GM23338 (cell line): ENCODE data around the gene MUC5AC. TPM values are rescaled to one million over a fixed set of nuclear protein-coding genes. Genes with fewer than 3 reads are reported as not detected.

ENCODE experiments used
- ATAC-seq: fragments of 200-7000 bp; cut with Tn5 transposase; 3 replicates; pipeline ENCODE4 v1.9.1; 2020
- DNase-seq: peaks from one replicate; pipeline ENCODE4 v3.0.0-alpha.2; 2015; ENCODE audit warnings: low spot score
- H2AFZ ChIP-seq: fragments of 200-600 bp; sonication (generic); 2 replicates; pipeline ENCODE4 v1.8.0; 2016; ENCODE audit warnings: antibody characterized with exemption, mild to moderate bottlenecking, moderate library complexity
- H3F3A ChIP-seq: fragments of 200-600 bp; sonication (generic); replicated peaks from 2 replicates; pipeline ENCODE4 v1.8.0; 2017; ENCODE audit warnings: antibody characterized with exemption, mixed run types, low read depth
- H3K27ac ChIP-seq: fragments of 200-600 bp; sonication (generic); 2 replicates; pipeline ENCODE4 v1.6.1; 2016; ENCODE audit warnings: low read depth
- H3K27me3 ChIP-seq: fragments of 200-600 bp; sonication (generic); 2 replicates; pipeline ENCODE4 v1.8.0; 2016; ENCODE audit warnings: mild to moderate bottlenecking, mixed run types, moderate library complexity; ENCODE audit not compliant: insufficient read depth
- H3K36me3 ChIP-seq: fragments of 200-600 bp; sonication (generic); 2 replicates; pipeline ENCODE4 v1.8.0; 2016; ENCODE audit warnings: mild to moderate bottlenecking; ENCODE audit not compliant: insufficient read depth
- H3K4me1 ChIP-seq: fragments of 200-600 bp; sonication (generic); 2 replicates; pipeline ENCODE4 v1.8.0; 2016; ENCODE audit warnings: mild to moderate bottlenecking, moderate library complexity; ENCODE audit not compliant: insufficient read depth
- H3K4me2 ChIP-seq: fragments of 200-600 bp; sonication (generic); 2 replicates; pipeline ENCODE4 v1.7.1; 2017; ENCODE audit warnings: mixed run types
- H3K4me3 ChIP-seq: fragments of 200-600 bp; sonication (generic); 2 replicates; pipeline ENCODE4 v1.6.1; 2016; ENCODE audit warnings: mixed run types
- H3K79me2 ChIP-seq: fragments of 200-600 bp; sonication (generic); replicated peaks from 2 replicates; pipeline ENCODE4 v1.8.0; 2017; ENCODE audit warnings: mild to moderate bottlenecking; ENCODE audit not compliant: insufficient read depth
- H3K9me2 ChIP-seq: fragments of 200-600 bp; sonication (generic); 2 replicates; pipeline ENCODE4 v1.8.0; 2017; ENCODE audit not compliant: insufficient read depth
- H4K20me1 ChIP-seq: fragments of 200-600 bp; sonication (generic); replicated peaks from 2 replicates; pipeline ENCODE4 v1.8.0; 2017; ENCODE audit warnings: mild to moderate bottlenecking; ENCODE audit not compliant: insufficient read depth
- H3K27ac Mint-ChIP-seq: 2 replicates; pipeline ENCODE4 v1.8.0; 2020; ENCODE audit warnings: inconsistent platforms, mild to moderate bottlenecking, moderate library complexity, mixed read lengths
- H3K27me3 Mint-ChIP-seq: 3 replicates; pipeline ENCODE4 v1.8.0; 2022; ENCODE audit warnings: low read depth, mild to moderate bottlenecking, moderate library complexity, mixed read lengths, inconsistent platforms; ENCODE audit not compliant: insufficient read depth, poor library complexity
- H3K36me3 Mint-ChIP-seq: 3 replicates; pipeline ENCODE4 v1.8.0; 2021; ENCODE audit warnings: low read depth, mild to moderate bottlenecking, inconsistent platforms, moderate library complexity, mixed read lengths
- H3K4me1 Mint-ChIP-seq: 3 replicates; pipeline ENCODE4 v1.8.0; 2020; ENCODE audit warnings: mild to moderate bottlenecking, inconsistent platforms, mixed read lengths
- H3K4me3 Mint-ChIP-seq: 3 replicates; pipeline ENCODE4 v1.8.0; 2021; ENCODE audit warnings: moderate library complexity, mild to moderate bottlenecking, inconsistent platforms, mixed read lengths
- H3K9me3 Mint-ChIP-seq: 3 replicates; pipeline ENCODE4 v1.8.0; 2020; ENCODE audit warnings: moderate library complexity, mild to moderate bottlenecking, inconsistent platforms, mixed read lengths
- CREB1 ChIP-seq: fragments of 250-450 bp; sonication (Bioruptor Pico); IDR thresholded peaks from 2 replicates; pipeline ENCODE4 v1.5.0; 2020; ENCODE audit warnings: low read depth, mild to moderate bottlenecking, moderate library complexity
- CTCF ChIP-seq, 2 experiments: fragments of 200-600 bp in 1 of 2; sonication (generic) in 1 of 2; conservative IDR thresholded peaks; 2 replicates each; pipeline versions ENCODE4 v1.5.1 to v1.6.1; 2016 to 2017; ENCODE audit warnings: antibody characterized with exemption in 2 of 2, low read depth in 2 of 2, mild to moderate bottlenecking in 2 of 2, moderate library complexity in 1 of 2
- ETS1 ChIP-seq: IDR thresholded peaks from 2 replicates; pipeline ENCODE4 v1.6.1; 2016; ENCODE audit warnings: antibody characterized with exemption
- EZH2 ChIP-seq: fragments of 200-600 bp; sonication (generic); IDR thresholded peaks from one replicate; pipeline ENCODE4 v1.8.0; 2017; ENCODE audit warnings: antibody characterized with exemption, mild to moderate bottlenecking, low read depth; ENCODE audit not compliant: unreplicated experiment
- EZH2phosphoT487 ChIP-seq: fragments of 200-600 bp; sonication (generic); IDR thresholded peaks from one replicate; pipeline ENCODE4 v1.8.1; 2018; ENCODE audit warnings: antibody characterized with exemption; ENCODE audit not compliant: unreplicated experiment
- JUNB ChIP-seq: IDR thresholded peaks from one replicate; pipeline ENCODE4 v1.6.1; 2016; ENCODE audit warnings: antibody characterized with exemption; ENCODE audit not compliant: unreplicated experiment
- NANOG ChIP-seq: IDR thresholded peaks from 2 replicates; pipeline ENCODE4 v1.6.1; 2016; ENCODE audit warnings: antibody characterized with exemption, borderline replicate concordance
- POLR2AphosphoS5 ChIP-seq: IDR thresholded peaks from 2 replicates; pipeline ENCODE4 v1.6.1; 2016; ENCODE audit warnings: antibody characterized with exemption, low read depth
- REST ChIP-seq: IDR thresholded peaks from one replicate; pipeline ENCODE4 v1.6.1; 2018; ENCODE audit warnings: antibody characterized with exemption; ENCODE audit not compliant: unreplicated experiment
- STAT1 ChIP-seq: IDR thresholded peaks from one replicate; pipeline ENCODE4 v1.6.1; 2016; ENCODE audit warnings: antibody characterized with exemption; ENCODE audit not compliant: unreplicated experiment
- ZNF114 ChIP-seq: fragments of 250-450 bp; sonication (Bioruptor Pico); IDR thresholded peaks from 2 replicates; pipeline ENCODE4 v1.5.0; 2020; ENCODE audit warnings: mild to moderate bottlenecking, moderate library complexity
- ZNF331 ChIP-seq: fragments of 250-450 bp; sonication (Bioruptor Pico); IDR thresholded peaks from 2 replicates; pipeline ENCODE4 v1.5.0; 2020; ENCODE audit warnings: low read depth, mild to moderate bottlenecking, moderate library complexity
- ZNF462 ChIP-seq: fragments of 250-450 bp; sonication (Bioruptor Pico); IDR thresholded peaks from 2 replicates; pipeline ENCODE4 v1.5.0; 2020; ENCODE audit warnings: mild to moderate bottlenecking, moderate library complexity
- polyA plus RNA-seq: library from polyadenylated mRNA; unstranded; fragments of >200 nt; fragmentation: Nextera tagmentation; extraction: Ambion mirVana; gene quantifications from 2 replicates; pipeline ENCODE4 v1.2.1, GENCODE V29; 2016
- total RNA-seq: library from RNA; depleted of rRNA; stranded (reverse); fragments of >200 nt; shearing (Covaris generic); gene quantifications from 2 replicates; pipeline ENCODE4 v1.2.3, GENCODE V29; 2014

Gene MUC5AC
- total and polyA plus RNA-seq, 2 experiments from 2014 or later = not detected

GRCh38 chr11:1181420-1181819, 23.7 kb downstream of the MUC5AC start:
- H4K20me1 ChIP-seq = no peaks in the 10 kb centered on the region
- H3K27ac ChIP-seq = no peak overlapping the region
- no peaks in the 10 kb centered on the region for H3K4me1 Mint-ChIP-seq
- peaks cover 3% of the 10 kb centered on the region; the same call in 2 of the 3 replicates for H3K9me3 Mint-ChIP-seq
- DNase-seq (no peak), ATAC-seq (no peak)
- H3K79me2 ChIP-seq = no peaks in the 10 kb centered on the region
- no peaks in the 10 kb centered on the region for H3K9me2 ChIP-seq
- H3K27me3 ChIP-seq = no peaks in the 10 kb centered on the region
- no peak overlapping the region for H3K4me3 ChIP-seq
- H3K27me3 Mint-ChIP-seq = peaks cover 3% of the 10 kb centered on the region
- H3K4me2 ChIP-seq = no peak overlapping the region
- no peak overlapping the region for H3K4me3 Mint-ChIP-seq
- no peaks in the 10 kb centered on the region for H3K36me3 Mint-ChIP-seq
- no peaks in the 10 kb centered on the region for H3K4me1 ChIP-seq
- TF ChIP-seq ZNF114 (CRISPR knock-in tag) = no peak
- TF ChIP-seq ZNF462 (CRISPR knock-in tag) = no peak
- no peak for TF ChIP-seq ZNF331 (CRISPR knock-in tag)
- TF ChIP-seq EZH2phosphoT487 = no peak
- TF ChIP-seq CREB1 = no peak
- TF ChIP-seq REST = no peak
- no peak for TF ChIP-seq CTCF (conservative IDR thresholded peaks at IDR 0.05; ENCODE audit: low read depth in 2 of 2)
- no peak for TF ChIP-seq EZH2
- no peak for TF ChIP-seq POLR2AphosphoS5
- TF ChIP-seq NANOG = no peak
- no peak for TF ChIP-seq JUNB
- no peak for TF ChIP-seq ETS1
- TF ChIP-seq STAT1 = no peak
- H3F3A ChIP-seq = no peaks in the 10 kb centered on the region
- no peaks in the 10 kb centered on the region for H3K36me3 ChIP-seq
- H2AFZ ChIP-seq = no peak overlapping the region
- H3K27ac Mint-ChIP-seq = no peak overlapping the region
